Stomach (tissue), 9 donors: ENCODE results near the gene PPP2R5B. TPM values are rescaled to one million over a fixed set of nuclear protein-coding genes. Genes with fewer than 3 reads are reported as not detected.

ENCODE experiments used
- DNase-seq, 2 donors: peaks; one replicate each; pipeline versions ENCODE4 v3.0.0 to v3.0.0-alpha.2; 2013 to 2019
- H3K27ac ChIP-seq, 5 donors: fragments of 200-600 bp in 4 of 5; sonication (generic) in 4 of 5; one replicate each; pipeline ENCODE4 v1.5.1; 2013 to 2019; ENCODE audit warnings: mild to moderate bottlenecking in 1 of 5, moderate library complexity in 1 of 5
- H3K27me3 ChIP-seq, 3 donors: fragments of 200-600 bp; sonication (generic); one replicate each; pipeline ENCODE4 v1.5.1; 2017 to 2019; ENCODE audit warnings: mixed run types in 1 of 3
- H3K36me3 ChIP-seq, 4 donors: fragments of 200-600 bp; sonication (generic); 1 replicate in 3 of 4; 2 replicates in 1 of 4; pipeline ENCODE4 v1.5.1; 2016 to 2019
- H3K4me1 ChIP-seq, 4 donors: fragments of 200-600 bp; sonication (generic); one replicate each; pipeline ENCODE4 v1.5.1; 2016 to 2019
- H3K4me3 ChIP-seq, 4 donors: fragments of 200-600 bp; sonication (generic) in 3 of 4; one replicate each; pipeline ENCODE4 v1.5.1; 2016 to 2019; ENCODE audit warnings: mild to moderate bottlenecking in 1 of 4
- H3K9me3 ChIP-seq, 4 donors: fragments of 200-600 bp; sonication (generic); one replicate each; pipeline ENCODE4 v1.5.1; 2016 to 2019
- EP300 ChIP-seq: sonication (generic); formaldehyde crosslinking; IDR thresholded peaks from one replicate; pipeline ENCODE4 v1.6.1; 2017; ENCODE audit warnings: antibody characterized with exemption
- POLR2A ChIP-seq, 4 donors: fragments of 450-650 bp; IDR thresholded peaks; one replicate each; pipeline ENCODE4 v1.6.1; 2016; ENCODE audit warnings: antibody characterized with exemption in 4 of 4, control low read depth in 2 of 4, mild to moderate bottlenecking in 1 of 4, moderate library complexity in 1 of 4
- POLR2AphosphoS5 ChIP-seq, 3 donors: sonication (generic); formaldehyde crosslinking; IDR thresholded peaks; one replicate each; pipeline ENCODE4 v1.6.1; 2016; ENCODE audit warnings: antibody characterized with exemption in 3 of 3
- WGBS, 5 donors: extraction: QIAGEN DNeasy Blood & Tissue Kit in 3 of 5; methylation state at CpG; one replicate each; pipeline versions ENCODE4 v1.1.5 to v1.1.7; 2013 to 2018; 5-methylcytosine and 5-hydroxymethylcytosine counted together
- intact Hi-C: fragments of 100-400 bp; cut with DNase I; formaldehyde crosslinking; loops from one replicate; pipeline ENCODE4 v1.15.1; 2023; ENCODE audit warnings: low total_unique reads
- polyA plus RNA-seq, 3 donors: library from polyadenylated mRNA; stranded (reverse); fragments of 200-250 nt; gene quantifications; one replicate each; pipeline ENCODE4 v1.2.3, GENCODE V29; 2013
- total RNA-seq, 5 donors: library from RNA; depleted of rRNA; stranded (reverse); fragments of >200 nt; gene quantifications; one replicate each; pipeline versions ENCODE4 v1.1.0 to v1.2.3, GENCODE V29; 2014 to 2016
- TF ChIP-seq, protein P1 (sequence below), 7 experiments: fragments of 450-650 bp in 4 of 7; fragments of 200-600 bp in 3 of 7; sonication (generic) in 3 of 7; IDR thresholded peaks; one replicate each; pipeline ENCODE4 v1.5.1; 2016 to 2019; ENCODE audit warnings: antibody characterized with exemption in 7 of 7, control low read depth in 2 of 7, mild to moderate bottlenecking in 1 of 7
- donor health status: healthy with polysubstance abuse.
- donor health status: Bipolar disorder and iron deficiency.
- donor health status: healthy.

PPP2R5B gene
- total and polyA plus RNA-seq, 8 donors, result 6.6 to 75.6 (median 13.2) TPM

DNA sequence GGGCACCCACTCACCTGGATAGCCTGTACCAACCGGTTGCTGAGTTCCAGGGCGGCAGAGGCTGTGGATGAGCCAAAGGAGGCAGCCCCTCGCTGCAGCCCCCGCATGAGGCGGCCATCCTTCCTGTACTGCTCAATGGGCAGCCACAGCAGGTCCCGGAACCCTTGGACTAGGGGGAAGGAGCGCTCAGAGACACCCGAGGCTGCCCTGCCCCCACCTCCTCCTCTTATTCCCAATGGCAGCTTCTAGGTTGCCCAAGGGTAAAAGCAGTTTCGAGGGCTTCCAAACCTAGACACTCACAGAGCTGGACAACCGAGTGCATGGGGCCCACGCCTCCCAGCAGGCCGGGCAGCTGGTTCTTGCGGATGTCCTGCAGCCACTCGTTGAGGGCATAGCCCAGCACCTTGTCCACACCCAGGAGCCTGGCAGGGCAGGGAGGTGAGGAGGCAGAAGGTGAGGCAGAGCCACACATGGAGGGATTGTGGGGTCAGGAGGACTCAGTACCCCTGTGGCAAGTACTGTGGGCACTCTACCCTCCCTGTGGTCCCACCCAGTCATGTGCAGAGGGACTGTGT, 28.0 kb upstream of the PPP2R5B start:
- H3K4me3 ChIP-seq, result no peak overlapping the region
- TF ChIP-seq POLR2A (IDR thresholded peaks at IDR 0.05), result no peak
- TF ChIP-seq POLR2AphosphoS5 (IDR thresholded peaks at IDR 0.05), result no peak
- no peak for TF ChIP-seq EP300
- TF ChIP-seq, protein P1, sequence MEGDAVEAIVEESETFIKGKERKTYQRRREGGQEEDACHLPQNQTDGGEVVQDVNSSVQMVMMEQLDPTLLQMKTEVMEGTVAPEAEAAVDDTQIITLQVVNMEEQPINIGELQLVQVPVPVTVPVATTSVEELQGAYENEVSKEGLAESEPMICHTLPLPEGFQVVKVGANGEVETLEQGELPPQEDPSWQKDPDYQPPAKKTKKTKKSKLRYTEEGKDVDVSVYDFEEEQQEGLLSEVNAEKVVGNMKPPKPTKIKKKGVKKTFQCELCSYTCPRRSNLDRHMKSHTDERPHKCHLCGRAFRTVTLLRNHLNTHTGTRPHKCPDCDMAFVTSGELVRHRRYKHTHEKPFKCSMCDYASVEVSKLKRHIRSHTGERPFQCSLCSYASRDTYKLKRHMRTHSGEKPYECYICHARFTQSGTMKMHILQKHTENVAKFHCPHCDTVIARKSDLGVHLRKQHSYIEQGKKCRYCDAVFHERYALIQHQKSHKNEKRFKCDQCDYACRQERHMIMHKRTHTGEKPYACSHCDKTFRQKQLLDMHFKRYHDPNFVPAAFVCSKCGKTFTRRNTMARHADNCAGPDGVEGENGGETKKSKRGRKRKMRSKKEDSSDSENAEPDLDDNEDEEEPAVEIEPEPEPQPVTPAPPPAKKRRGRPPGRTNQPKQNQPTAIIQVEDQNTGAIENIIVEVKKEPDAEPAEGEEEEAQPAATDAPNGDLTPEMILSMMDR (IDR thresholded peaks at IDR 0.05), result no peak
- H3K4me1 ChIP-seq, result peaks cover 11 to 21% (median 17%) of the 10 kb centered on the region in 4 donors
- H3K36me3 ChIP-seq, result peaks cover 38 to 72% (median 71%) of the 10 kb centered on the region in 4 donors
- DNase-seq, result no peak
- H3K27me3 ChIP-seq, result no peaks in the 10 kb centered on the region
- no peaks in the 10 kb centered on the region for H3K9me3 ChIP-seq
- intact Hi-C loops, result no loop called here
- no peak overlapping the region for H3K27ac ChIP-seq
- 84 to 90% (median 88%) methylated on average over 6 to 14 of the region's 14 CpGs for WGBS, 5 donors

DNA sequence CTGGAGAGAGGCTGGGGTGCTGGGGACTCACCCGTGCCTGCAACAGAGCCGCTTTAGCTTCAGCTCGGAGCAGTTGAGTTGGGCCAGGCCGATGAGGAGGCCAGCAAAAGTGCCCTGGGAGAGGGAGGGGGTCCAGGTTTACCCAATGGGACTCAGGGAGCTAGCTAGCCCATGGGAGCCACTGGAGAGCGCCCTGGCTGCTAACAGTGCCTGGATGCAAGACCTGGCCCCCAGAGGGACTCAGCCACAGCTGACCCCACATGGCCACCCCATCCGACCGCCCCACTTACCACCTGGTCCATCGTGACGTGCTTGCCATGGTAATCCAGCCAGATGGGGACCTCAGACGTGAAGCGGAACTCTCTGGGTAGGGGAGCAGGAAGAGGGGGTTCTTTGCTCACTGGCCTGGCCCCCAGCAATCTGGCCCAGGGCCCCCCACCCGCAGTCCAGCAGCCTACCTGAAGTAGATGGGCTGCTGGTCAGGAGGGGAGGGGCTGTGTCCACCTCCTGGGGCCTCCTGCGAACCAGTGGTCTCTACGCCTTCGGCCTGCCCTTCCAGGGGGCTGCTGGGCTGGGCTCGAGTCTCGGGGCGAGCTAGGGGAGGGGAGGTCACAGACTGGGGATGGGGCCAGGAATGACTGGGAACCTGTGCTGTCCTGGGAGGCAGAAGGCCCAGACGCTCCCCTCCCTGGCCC, 27.0 kb upstream of the PPP2R5B start:
- DNase-seq, result no peak
- Histone ChIP-seq H3K36me3 (peaks cover 48 to 81% (median 81%) of the 10 kb centered on the region in 4 donors), H3K27ac (no peak overlapping the region), H3K9me3 (no peaks in the 10 kb centered on the region), H3K27me3 (no peaks in the 10 kb centered on the region), H3K4me1 (peaks cover 11 to 21% (median 14%) of the 10 kb centered on the region in 4 donors), H3K4me3 (no peak overlapping the region)
- intact Hi-C loops, result no loop called here
- TF ChIP-seq EP300, result no peak
- TF ChIP-seq POLR2A (IDR thresholded peaks at IDR 0.05), result no peak
- TF ChIP-seq, protein P1 (IDR thresholded peaks at IDR 0.05), result no peak
- WGBS, 5 donors, result 90 to 95% (median 93%) methylated on average over 8 to 19 of the region's 19 CpGs

DNA sequence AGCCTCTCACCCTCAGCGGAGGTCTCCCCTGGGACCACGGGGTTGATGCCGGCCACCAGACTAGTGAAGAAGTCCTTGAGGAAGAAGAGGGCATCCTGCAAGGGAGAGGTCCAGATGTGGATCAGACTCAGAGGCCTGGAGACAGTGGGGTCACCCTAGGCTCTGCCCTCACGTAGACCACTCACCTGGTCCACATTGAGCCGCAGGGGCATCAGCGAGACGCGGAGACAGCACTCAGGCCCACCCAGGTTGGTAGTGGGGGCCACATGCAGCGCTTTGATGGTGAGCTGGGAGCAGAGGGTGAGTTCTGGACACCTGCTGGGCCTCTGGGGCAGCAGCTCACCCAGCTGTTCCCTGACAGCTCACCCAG, 26.4 kb upstream of the PPP2R5B start:
- H3K36me3 ChIP-seq, result peaks cover 53 to 87% (median 86%) of the 10 kb centered on the region in 4 donors
- H3K27me3 ChIP-seq, result no peaks in the 10 kb centered on the region
- DNase-seq, result no peak
- intact Hi-C loops, result no loop called here
- H3K9me3 ChIP-seq, result no peaks in the 10 kb centered on the region
- no peak overlapping the region for H3K4me3 ChIP-seq
- H3K4me1 ChIP-seq, result peaks cover 11 to 16% (median 14%) of the 10 kb centered on the region in 4 donors
- no peak overlapping the region for H3K27ac ChIP-seq
- WGBS, 5 donors, result 94 to 100% (median 96%) methylated on average over 3 to 9 of the region's 9 CpGs
- TF ChIP-seq POLR2AphosphoS5 (IDR thresholded peaks at IDR 0.05), result no peak
- TF ChIP-seq, protein P1 (IDR thresholded peaks at IDR 0.05), result no peak
- TF ChIP-seq EP300, result no peak
- TF ChIP-seq POLR2A (IDR thresholded peaks at IDR 0.05), result no peak

DNA sequence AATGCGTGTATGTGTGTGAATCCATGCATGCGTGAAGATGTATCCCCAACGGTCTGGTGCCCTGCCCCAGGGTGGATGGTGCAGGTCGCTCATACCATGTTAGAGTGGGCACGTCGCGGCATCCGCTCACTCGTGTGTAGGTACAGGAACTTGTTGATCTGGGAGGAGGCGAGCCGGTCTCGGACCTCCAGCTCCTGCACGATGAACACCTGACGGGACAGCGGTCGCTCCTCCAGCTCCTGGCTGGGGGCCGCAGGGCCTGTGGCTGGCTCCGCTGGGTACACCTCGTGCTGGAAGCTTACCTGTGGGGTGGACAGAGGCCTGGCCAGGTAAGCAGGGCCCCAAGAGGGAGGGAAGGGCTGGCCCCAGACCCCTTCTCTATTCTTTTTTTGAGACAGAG, 25.9 kb upstream of the PPP2R5B start:
- peaks cover 58 to 92% (median 91%) of the 10 kb centered on the region in 4 donors for H3K36me3 ChIP-seq
- H3K9me3 ChIP-seq, result no peaks in the 10 kb centered on the region
- no peak overlapping the region for H3K27ac ChIP-seq
- no peak overlapping the region for H3K4me3 ChIP-seq
- no peak for DNase-seq
- intact Hi-C loops, result no loop called here
- H3K27me3 ChIP-seq, result no peaks in the 10 kb centered on the region
- peaks cover 10 to 13% (median 12%) of the 10 kb centered on the region in 4 donors for H3K4me1 ChIP-seq
- TF ChIP-seq, protein P1 (IDR thresholded peaks at IDR 0.05), result no peak
- no peak for TF ChIP-seq POLR2A (IDR thresholded peaks at IDR 0.05)
- no peak for TF ChIP-seq EP300
- no peak for TF ChIP-seq POLR2AphosphoS5 (IDR thresholded peaks at IDR 0.05)
- WGBS, 5 donors, result 92 to 97% (median 96%) methylated on average over 19 of the region's 19 CpGs
